Measurements from ENCODE around the gene TRABD2B. TPM values are rescaled to one million over a fixed set of nuclear protein-coding genes. Genes with fewer than 3 reads are reported as not detected.

The TRABD2B gene
- total and polyA plus RNA-seq, 11 donors, result 0.31 to 1.1 (median 0.80) TPM

DNA sequence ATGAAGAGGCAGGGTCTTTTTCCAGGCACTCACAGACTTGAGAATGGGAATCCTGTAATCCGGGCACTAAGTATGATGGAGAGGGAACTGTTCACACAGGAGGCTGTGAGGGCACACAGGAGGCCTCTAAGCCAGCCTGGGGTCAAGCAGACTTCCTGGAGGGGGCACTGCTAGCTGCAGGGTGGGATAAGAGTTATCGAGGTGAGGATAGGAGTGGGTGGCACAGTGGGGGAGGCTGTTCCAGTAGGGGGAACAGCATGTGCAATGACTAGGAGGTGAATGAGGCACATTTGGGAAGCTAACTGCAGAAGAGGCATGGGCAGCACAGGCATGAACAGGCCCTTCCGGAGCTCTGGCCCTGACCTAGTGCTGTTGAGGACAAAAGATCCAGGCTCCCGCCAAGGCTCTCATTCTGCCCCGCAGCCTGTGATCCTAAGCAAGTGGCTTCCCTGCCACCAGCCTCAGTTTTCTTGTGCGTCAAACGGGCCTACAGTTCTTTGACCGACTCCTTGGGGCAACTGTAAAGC, 216.7 kb downstream of the TRABD2B start:
- no peaks in the 10 kb centered on the region for H3K36me3 ChIP-seq
- no peaks in the 10 kb centered on the region for H3K9me3 ChIP-seq
- WGBS, 4 donors, result 88 to 93% (median 90%) methylated on average over 5 to 8 of the region's 8 CpGs
- no peaks in the 10 kb centered on the region for H3K27me3 ChIP-seq
- DNase-seq (no peak), ATAC-seq (no peak)
- no peak overlapping the region for H3K27ac ChIP-seq
- H3K4me3 ChIP-seq, result no peak overlapping the region
- TF ChIP-seq POLR2A (IDR thresholded peaks at IDR 0.05), result no peak
- TF ChIP-seq, protein P1, sequence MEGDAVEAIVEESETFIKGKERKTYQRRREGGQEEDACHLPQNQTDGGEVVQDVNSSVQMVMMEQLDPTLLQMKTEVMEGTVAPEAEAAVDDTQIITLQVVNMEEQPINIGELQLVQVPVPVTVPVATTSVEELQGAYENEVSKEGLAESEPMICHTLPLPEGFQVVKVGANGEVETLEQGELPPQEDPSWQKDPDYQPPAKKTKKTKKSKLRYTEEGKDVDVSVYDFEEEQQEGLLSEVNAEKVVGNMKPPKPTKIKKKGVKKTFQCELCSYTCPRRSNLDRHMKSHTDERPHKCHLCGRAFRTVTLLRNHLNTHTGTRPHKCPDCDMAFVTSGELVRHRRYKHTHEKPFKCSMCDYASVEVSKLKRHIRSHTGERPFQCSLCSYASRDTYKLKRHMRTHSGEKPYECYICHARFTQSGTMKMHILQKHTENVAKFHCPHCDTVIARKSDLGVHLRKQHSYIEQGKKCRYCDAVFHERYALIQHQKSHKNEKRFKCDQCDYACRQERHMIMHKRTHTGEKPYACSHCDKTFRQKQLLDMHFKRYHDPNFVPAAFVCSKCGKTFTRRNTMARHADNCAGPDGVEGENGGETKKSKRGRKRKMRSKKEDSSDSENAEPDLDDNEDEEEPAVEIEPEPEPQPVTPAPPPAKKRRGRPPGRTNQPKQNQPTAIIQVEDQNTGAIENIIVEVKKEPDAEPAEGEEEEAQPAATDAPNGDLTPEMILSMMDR (IDR thresholded peaks at IDR 0.05), result no peak
- H3K4me1 ChIP-seq, result peaks cover 0 to 51% (median 24%) of the 10 kb centered on the region in 12 donors
- intact Hi-C loops (cut with DNase I), result loop anchor here in 3 of 10 donors (5.0 to 10.0 kb wide), 3 partner anchors 152 to 282 kb away; partner anchors contain the start of gene TRABD2B (in 2 of the 3)

DNA sequence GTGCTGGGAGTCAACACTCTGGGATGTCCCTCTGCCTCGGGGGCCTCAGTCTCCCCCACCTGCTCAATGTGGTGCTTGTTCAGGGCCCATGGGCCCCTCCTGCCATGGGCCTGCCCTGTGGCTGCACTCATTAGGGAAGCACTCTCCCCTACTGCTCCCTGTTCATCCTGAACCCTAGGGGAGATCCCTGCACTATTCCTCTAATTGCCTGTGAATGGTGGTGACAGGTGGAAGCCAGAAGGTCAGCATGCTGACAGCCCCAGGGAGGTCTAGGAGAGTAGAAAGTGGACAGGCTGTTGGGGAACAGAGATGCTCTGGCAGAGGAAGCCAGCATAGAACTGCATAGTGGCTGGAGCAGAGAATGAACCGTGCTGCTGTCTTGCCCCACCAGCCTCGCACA, 217.6 kb downstream of the TRABD2B start:
- H3K36me3 ChIP-seq, result no peaks in the 10 kb centered on the region
- ATAC-seq, result no peak
- no peak overlapping the region for H3K4me3 ChIP-seq
- intact Hi-C loops (cut with DNase I), result loop anchor here in 3 of 10 donors (5.0 to 10.0 kb wide), 3 partner anchors 153 to 283 kb away; partner anchors contain the start of gene TRABD2B (in 2 of the 3)
- no peak for TF ChIP-seq POLR2A (IDR thresholded peaks at IDR 0.05)
- TF ChIP-seq, protein P1 (IDR thresholded peaks at IDR 0.05), result no peak
- DNase-seq, result no peak
- H3K4me1 ChIP-seq, result peaks cover 0 to 43% (median 17%) of the 10 kb centered on the region in 12 donors
- 85 to 95% (median 89%) methylated on average over 3 of the region's 3 CpGs for WGBS, 4 donors
- no peak overlapping the region for H3K27ac ChIP-seq
- no peaks in the 10 kb centered on the region for H3K27me3 ChIP-seq
- no peaks in the 10 kb centered on the region for H3K9me3 ChIP-seq

DNA sequence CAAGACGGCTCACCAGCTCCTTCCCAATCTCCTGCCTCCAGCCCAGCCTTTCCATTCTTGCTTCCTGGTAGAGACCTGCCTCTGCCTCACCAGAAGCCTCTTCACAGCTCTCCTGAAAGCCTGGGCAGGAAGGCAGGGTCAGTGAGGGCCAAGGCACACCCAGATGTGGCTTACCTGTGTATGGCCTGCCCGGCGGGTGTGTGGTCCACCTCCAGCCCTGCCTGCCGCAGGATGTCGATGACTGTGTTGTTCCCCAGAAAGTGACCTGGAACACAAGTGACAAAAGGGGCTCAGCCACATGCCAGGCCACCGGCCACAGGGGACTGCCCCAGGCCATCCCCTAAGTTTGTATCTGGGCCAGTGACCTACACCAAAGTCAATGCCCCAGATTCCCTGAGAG, 218.9 kb downstream of the TRABD2B start:
- H3K9me3 ChIP-seq, result no peaks in the 10 kb centered on the region
- no peak for ATAC-seq
- peak in 1 of 5 donors; percentile 19 for DNase-seq
- peaks cover 0 to 29% (median 10%) of the 10 kb centered on the region in 12 donors for H3K4me1 ChIP-seq
- TF ChIP-seq POLR2A (IDR thresholded peaks at IDR 0.05), result no peak
- TF ChIP-seq, protein P1 (IDR thresholded peaks at IDR 0.05), result no peak
- no peaks in the 10 kb centered on the region for H3K27me3 ChIP-seq
- WGBS, 4 donors, result 89 to 100% (median 96%) methylated on average over 6 of the region's 6 CpGs
- intact Hi-C loops (cut with DNase I), result no loop called here
- H3K4me3 ChIP-seq, result no peak overlapping the region
- H3K27ac ChIP-seq, result no peak overlapping the region
- no peaks in the 10 kb centered on the region for H3K36me3 ChIP-seq

DNA sequence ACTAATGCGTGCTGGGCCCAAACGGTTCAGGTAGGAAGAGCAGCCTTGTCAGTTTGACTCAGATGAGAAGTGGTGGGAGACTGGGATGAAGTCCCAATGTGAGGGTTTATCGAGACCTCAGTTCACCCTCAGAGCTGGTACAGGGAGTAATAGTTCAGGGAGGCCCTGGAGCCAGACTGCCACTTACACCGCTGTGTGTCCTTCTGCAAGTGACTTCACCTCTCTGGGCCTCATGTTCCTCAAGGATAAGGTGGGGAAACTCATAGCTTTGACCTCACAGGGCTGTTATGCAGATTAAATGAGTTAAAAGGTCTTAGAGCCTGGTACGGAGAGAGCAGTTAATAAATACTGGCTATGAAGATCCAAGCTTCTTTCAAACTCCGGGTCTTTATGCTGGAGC, 219.9 kb downstream of the TRABD2B start:
- ATAC-seq, result no peak
- intact Hi-C loops (cut with DNase I), result no loop called here
- Histone ChIP-seq H3K27me3 (no peaks in the 10 kb centered on the region), H3K9me3 (no peaks in the 10 kb centered on the region), H3K4me1 (peaks cover 0 to 20% (median 2%) of the 10 kb centered on the region in 12 donors), H3K27ac (no peak overlapping the region), H3K4me3 (no peak overlapping the region), H3K36me3 (no peaks in the 10 kb centered on the region)
- DNase-seq, result no peak
- WGBS, 4 donors, result 85 to 95% (median 91%) methylated on average over 6 of the region's 6 CpGs
- TF ChIP-seq POLR2A (IDR thresholded peaks at IDR 0.05), result no peak
- TF ChIP-seq, protein P1 (IDR thresholded peaks at IDR 0.05), result no peak
